OCI-LY7 (cell line): ENCODE results near the gene ZSWIM3. TPM values are rescaled to one million over a fixed set of nuclear protein-coding genes. Genes with fewer than 3 reads are reported as not detected.
"Not testable (repeated sequence)": the region's sequence is repeated elsewhere in the genome, so short reads cannot be mapped to it uniquely, and the experiment has no call there.

Experiments used
- BruUV-seq: library from RNA; stranded (reverse); fragments of 400-500 nt; replicated peaks from 2 replicates; lab custom pipeline; 2021; lab: Mats Ljungman, UMichigan
- CTCF ChIA-PET: fragments of 300-600 bp; sonication (Branson Sonifier 250); formaldehyde crosslinking; loops from one replicate; lab custom pipeline; 2022; ENCODE audit warnings: antibody characterized with exemption; ENCODE audit not compliant: unreplicated experiment; lab: Charles Lee
- POLR2A ChIA-PET: fragments of 300-600 bp; sonication (Branson Sonifier 250); formaldehyde crosslinking; loops from one replicate; lab custom pipeline; 2022; ENCODE audit warnings: antibody characterized with exemption; lab: Charles Lee
- DNase-seq: peaks from one replicate; pipeline ENCODE4 v3.0.0-alpha.2; 2015; ENCODE audit warnings: low spot score
- H2AFZ ChIP-seq: fragments of 200-600 bp; sonication (generic), shearing (Covaris generic); 2 replicates; pipeline ENCODE4 v1.6.1; 2014; ENCODE audit warnings: mild to moderate bottlenecking, antibody characterized with exemption, low read length, moderate library complexity
- H3K27ac ChIP-seq: fragments of 200-600 bp; sonication (generic); 2 replicates; pipeline ENCODE4 v1.5.1; 2014; ENCODE audit warnings: mixed run types, low read depth, mild to moderate bottlenecking, moderate library complexity, low read length, inconsistent platforms; ENCODE audit not compliant: poor library complexity, severe bottlenecking
- H3K36me3 ChIP-seq: fragments of 200-600 bp; sonication (generic); 2 replicates; pipeline ENCODE4 v1.6.1; 2014; ENCODE audit warnings: mild to moderate bottlenecking, antibody characterized with exemption, low read length, moderate library complexity, mixed read lengths; ENCODE audit not compliant: insufficient read depth
- H3K4me1 ChIP-seq: fragments of 200-600 bp; sonication (generic); 2 replicates; pipeline ENCODE4 v1.5.1; 2014; ENCODE audit warnings: mild to moderate bottlenecking, low read length; ENCODE audit not compliant: insufficient read depth, poor library complexity, severe bottlenecking
- H3K4me2 ChIP-seq: fragments of 200-600 bp; sonication (generic); 2 replicates; pipeline ENCODE4 v1.6.1; 2014; ENCODE audit warnings: mild to moderate bottlenecking, low read length
- H3K4me3 ChIP-seq: fragments of 200-600 bp; sonication (generic); 2 replicates; pipeline ENCODE4 v1.5.1; 2014; ENCODE audit warnings: mild to moderate bottlenecking, low read depth, low read length; ENCODE audit not compliant: poor library complexity, severe bottlenecking
- H3K79me2 ChIP-seq: fragments of 200-600 bp; sonication (generic); 2 replicates; pipeline ENCODE4 v1.6.1; 2016; ENCODE audit warnings: low read depth, mild to moderate bottlenecking, low read length, moderate library complexity, mixed read lengths; ENCODE audit not compliant: insufficient read depth
- H3K9me2 ChIP-seq: fragments of 200-600 bp; sonication (generic); 2 replicates; pipeline ENCODE4 v1.6.1; 2016; ENCODE audit warnings: mild to moderate bottlenecking, low read length, mixed read lengths; ENCODE audit not compliant: insufficient read depth
- H3K9me3 ChIP-seq: fragments of 200-600 bp; sonication (generic); 2 replicates; pipeline ENCODE4 v1.6.1; 2014; ENCODE audit warnings: mild to moderate bottlenecking, mixed run types, low read length, mixed read lengths
- H4K20me1 ChIP-seq: fragments of 200-600 bp; sonication (generic); 2 replicates; pipeline ENCODE4 v1.6.1; 2014; ENCODE audit warnings: mild to moderate bottlenecking, antibody characterized with exemption, low read length, moderate library complexity, mixed read lengths; ENCODE audit not compliant: insufficient read depth
- EZH2phosphoT487 ChIP-seq: fragments of 200-600 bp; sonication (generic); IDR thresholded peaks from 2 replicates; pipeline ENCODE4 v1.6.1; 2018; ENCODE audit warnings: low read depth, borderline replicate concordance, mild to moderate bottlenecking, mixed run types, antibody characterized with exemption, low read length, moderate library complexity, mixed read lengths
- intact Hi-C: fragments of 100-400 bp; cut with micrococcal nuclease; formaldehyde crosslinking; loops from one replicate; pipeline ENCODE4 v1.10.0; 2022; ENCODE audit not compliant: unreplicated experiment
- total RNA-seq, 2 experiments: library from RNA; depleted of rRNA in 1 of 2; stranded (reverse); fragments of >200 nt in 1 of 2; shearing (Covaris generic) in 1 of 2; gene quantifications; 2 replicates each; pipeline ENCODE4 v1.2.3, GENCODE V29; 2014 to 2022
- TF ChIP-seq, protein P1 (sequence below): fragments of 200-600 bp; sonication (generic); conservative IDR thresholded peaks from 2 replicates; pipeline ENCODE4 v1.5.1; 2014; ENCODE audit warnings: mild to moderate bottlenecking, antibody characterized with exemption, low read length, moderate library complexity, mixed read lengths

Gene ZSWIM3
- total RNA-seq, 2 experiments from 2014 or later = 5.7 to 6.0 TPM

DNA sequence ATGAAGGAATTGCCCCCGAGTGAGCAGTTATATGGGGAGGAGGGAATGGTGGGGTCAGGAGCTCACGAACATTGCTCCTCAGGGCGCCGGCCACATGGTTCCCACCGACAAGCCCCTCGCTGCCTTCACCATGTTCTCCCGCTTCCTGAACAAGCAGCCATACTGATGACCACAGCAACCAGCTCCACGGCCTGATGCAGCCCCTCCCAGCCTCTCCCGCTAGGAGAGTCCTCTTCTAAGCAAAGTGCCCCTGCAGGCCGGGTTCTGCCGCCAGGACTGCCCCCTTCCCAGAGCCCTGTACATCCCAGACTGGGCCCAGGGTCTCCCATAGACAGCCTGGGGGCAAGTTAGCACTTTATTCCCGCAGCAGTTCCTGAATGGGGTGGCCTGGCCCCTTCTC lies 40.9 kb downstream of the ZSWIM3 start:
- TF ChIP-seq, protein P1, sequence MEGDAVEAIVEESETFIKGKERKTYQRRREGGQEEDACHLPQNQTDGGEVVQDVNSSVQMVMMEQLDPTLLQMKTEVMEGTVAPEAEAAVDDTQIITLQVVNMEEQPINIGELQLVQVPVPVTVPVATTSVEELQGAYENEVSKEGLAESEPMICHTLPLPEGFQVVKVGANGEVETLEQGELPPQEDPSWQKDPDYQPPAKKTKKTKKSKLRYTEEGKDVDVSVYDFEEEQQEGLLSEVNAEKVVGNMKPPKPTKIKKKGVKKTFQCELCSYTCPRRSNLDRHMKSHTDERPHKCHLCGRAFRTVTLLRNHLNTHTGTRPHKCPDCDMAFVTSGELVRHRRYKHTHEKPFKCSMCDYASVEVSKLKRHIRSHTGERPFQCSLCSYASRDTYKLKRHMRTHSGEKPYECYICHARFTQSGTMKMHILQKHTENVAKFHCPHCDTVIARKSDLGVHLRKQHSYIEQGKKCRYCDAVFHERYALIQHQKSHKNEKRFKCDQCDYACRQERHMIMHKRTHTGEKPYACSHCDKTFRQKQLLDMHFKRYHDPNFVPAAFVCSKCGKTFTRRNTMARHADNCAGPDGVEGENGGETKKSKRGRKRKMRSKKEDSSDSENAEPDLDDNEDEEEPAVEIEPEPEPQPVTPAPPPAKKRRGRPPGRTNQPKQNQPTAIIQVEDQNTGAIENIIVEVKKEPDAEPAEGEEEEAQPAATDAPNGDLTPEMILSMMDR = no peak
- TF ChIP-seq EZH2phosphoT487 = no peak
- ChIA-PET POLR2A (no interaction called here), CTCF (no interaction called here)
- H3K9me3 ChIP-seq = no peaks in the 10 kb centered on the region
- no peak for DNase-seq
- H3K9me2 ChIP-seq = no peaks in the 10 kb centered on the region
- no peak overlapping the region for H2AFZ ChIP-seq
- H3K27ac ChIP-seq = no peak overlapping the region
- H3K4me3 ChIP-seq = no peak overlapping the region
- no peaks in the 10 kb centered on the region for H4K20me1 ChIP-seq
- BruUV-seq = no TSS peak
- H3K4me1 ChIP-seq = peaks cover 7% of the 10 kb centered on the region
- intact Hi-C loops = no loop called here
- H3K4me2 ChIP-seq = no peak overlapping the region
- H3K79me2 ChIP-seq = no peaks in the 10 kb centered on the region
- peaks cover 4% of the 10 kb centered on the region for H3K36me3 ChIP-seq

DNA sequence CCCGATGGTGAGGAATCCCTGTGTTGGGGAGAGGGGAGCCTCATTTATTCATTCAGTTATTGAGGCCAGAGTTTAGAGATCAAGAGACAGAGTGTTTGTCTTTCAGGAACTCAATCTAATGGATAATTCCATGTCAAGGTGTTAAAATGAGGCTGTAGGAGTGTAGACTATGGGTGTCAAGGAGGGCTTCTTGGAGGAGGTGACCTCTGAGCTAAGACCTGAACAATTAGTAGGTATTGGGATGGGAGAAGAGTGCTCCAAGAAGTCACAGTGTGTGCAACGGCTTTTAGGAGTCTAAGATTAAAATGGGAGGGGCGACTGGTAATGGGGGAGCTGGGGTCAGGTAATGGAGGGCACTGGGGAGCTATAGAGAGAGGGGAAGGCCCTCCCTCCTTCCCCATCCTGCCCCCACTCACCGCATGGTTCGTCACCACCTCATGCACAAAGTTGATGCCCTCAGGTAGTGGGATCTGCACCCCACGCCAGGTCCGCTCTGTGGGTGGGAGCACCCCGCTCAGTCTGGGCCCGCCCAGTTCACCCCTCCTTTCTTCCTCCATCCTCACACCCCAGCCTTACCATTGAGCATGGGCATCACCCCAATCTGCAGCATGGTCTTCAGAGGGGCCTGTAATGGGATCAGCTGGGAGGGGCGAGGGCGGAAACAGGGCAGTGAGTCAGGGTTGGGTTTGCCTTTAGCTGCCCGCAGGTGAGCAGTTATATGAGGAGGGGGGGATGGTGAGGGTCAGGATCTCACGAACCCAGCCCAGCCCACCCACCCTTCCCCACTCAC lies 41.8 kb downstream of the ZSWIM3 start:
- Histone ChIP-seq H2AFZ (no peak overlapping the region), H4K20me1 (no peaks in the 10 kb centered on the region), H3K27ac (no peak overlapping the region), H3K79me2 (no peaks in the 10 kb centered on the region), H3K9me3 (no peaks in the 10 kb centered on the region), H3K36me3 (peaks cover 4% of the 10 kb centered on the region), H3K4me2 (no peak overlapping the region), H3K9me2 (no peaks in the 10 kb centered on the region), H3K4me1 (peaks cover 7% of the 10 kb centered on the region), H3K4me3 (no peak overlapping the region)
- TF ChIP-seq, protein P1 = no peak
- TF ChIP-seq EZH2phosphoT487 = no peak
- ChIA-PET CTCF (no interaction called here), POLR2A (no interaction called here)
- DNase-seq = no peak
- no TSS peak for BruUV-seq
- intact Hi-C loops = no loop called here

DNA sequence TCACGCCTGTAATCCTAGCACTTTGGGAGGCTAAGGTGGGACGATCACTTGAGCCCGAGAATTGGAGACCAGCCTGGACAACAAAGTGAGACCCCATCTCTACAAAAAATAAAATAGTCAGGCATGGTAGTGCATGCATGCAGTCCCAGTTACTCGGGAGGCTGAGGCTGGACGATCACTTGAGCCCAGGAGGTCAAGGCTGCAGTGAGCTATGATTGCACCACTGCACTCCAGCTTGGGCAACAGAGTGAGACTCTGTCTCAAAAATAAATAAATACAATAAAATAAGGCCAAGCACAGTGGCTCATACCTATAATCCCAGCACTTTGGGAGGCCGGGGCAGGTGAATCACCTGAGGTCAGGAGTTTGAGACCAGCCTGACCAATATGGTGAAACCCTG lies 43.9 kb downstream of the ZSWIM3 start:
- BruUV-seq = not testable (repeated sequence)

More for the DNA sequence above, 43.9 kb downstream of the ZSWIM3 start:
- H3K4me1 ChIP-seq, H3K4me3 ChIP-seq, CTCF ChIA-PET, intact Hi-C loops, H3K9me2 ChIP-seq, H3K9me3 ChIP-seq, H3K27ac ChIP-seq, H2AFZ ChIP-seq, H4K20me1 ChIP-seq, H3K4me2 ChIP-seq, H3K79me2 ChIP-seq, H3K36me3 ChIP-seq, DNase-seq: not testable (repeated sequence)
- POLR2A ChIA-PET = interaction anchor here (1.3 kb wide), 1 partner anchor 26 kb away, joined by 3 read pairs; no protein-coding TSS in a partner anchor
